Dedifferentiated amniotic fluid mesenchymal stem cell (primary cell): ENCODE measurements around the gene ZFY.

Experiments
- DNase-seq: peaks from one replicate; pipeline ENCODE4 v3.0.0-alpha.2; 2016; ENCODE audit errors: extremely low spot score

The ZFY gene

GRCh38 chrY:2934861-2935715 is at the start of gene ZFY:
TSS of gene ZFY (plus strand) at chrY:2935381. CDS start at chrY:2953937, 18,556 bp downstream.
- DNase-seq: no peak

GRCh38 chrY:2885880-2886279 is 49.3 kb upstream of the ZFY start:
- no peak for DNase-seq

GRCh38 chrY:2887386-2887785 is 47.8 kb upstream of the ZFY start:
- no peak for DNase-seq

- DNase-seq: no peak
Observed at GRCh38 chrY:2887955-2888354, 47.2 kb upstream of the ZFY start.

- DNase-seq: no peak
Observed at GRCh38 chrY:2893471-2893870, 41.7 kb upstream of the ZFY start.

GRCh38 chrY:2896050-2896449 is 39.1 kb upstream of the ZFY start:
- DNase-seq: no peak

- DNase-seq: no peak
Observed at GRCh38 chrY:2907356-2907755, 27.8 kb upstream of the ZFY start.

- no peak for DNase-seq
Observed at GRCh38 chrY:2913066-2913815, 21.9 kb upstream of the ZFY start.

- DNase-seq: no peak
Observed at GRCh38 chrY:2934078-2934477, 1.1 kb upstream of the ZFY start.

- DNase-seq: no peak
Observed at GRCh38 chrY:2935716-2936435, 695 bp downstream of the ZFY start.

- no peak for DNase-seq
Observed at GRCh38 chrY:2936436-2936750, 1.2 kb downstream of the ZFY start.

- DNase-seq: no peak
Observed at GRCh38 chrY:2937149-2937548, 2.0 kb downstream of the ZFY start.

- DNase-seq: no peak
Observed at GRCh38 chrY:2949590-2950252, 14.5 kb downstream of the ZFY start.

- DNase-seq: no peak
Observed at GRCh38 chrY:2950655-2951054, 15.5 kb downstream of the ZFY start.

GRCh38 chrY:2952912-2953311 is 17.7 kb downstream of the ZFY start:
- DNase-seq: no peak

GRCh38 chrY:2954735-2955134 is 19.6 kb downstream of the ZFY start:
- no peak for DNase-seq

GRCh38 chrY:2955561-2955960 is 20.4 kb downstream of the ZFY start:
- no peak for DNase-seq

- DNase-seq: no peak
Observed at GRCh38 chrY:2962061-2962460, 26.9 kb downstream of the ZFY start.

GRCh38 chrY:2964814-2965213 is 29.6 kb downstream of the ZFY start:
- DNase-seq: no peak

GRCh38 chrY:2965629-2966028 is 30.4 kb downstream of the ZFY start:
- DNase-seq: no peak

- DNase-seq: no peak
Observed at GRCh38 chrY:2969561-2969960, 34.4 kb downstream of the ZFY start.

GRCh38 chrY:2972708-2973107 is 37.5 kb downstream of the ZFY start:
- no peak for DNase-seq
